Activated CD8-positive, alpha-beta T cell treated with anti-CD3 and anti-CD28 coated beads for 36 hours (primary cell): ENCODE results near the gene EBF3. TPM values are rescaled to one million over a fixed set of nuclear protein-coding genes. Genes with fewer than 3 reads are reported as not detected.

Source experiments
- ATAC-seq: fragments of 200-7000 bp; cut with Tn5 transposase; one replicate; pipeline ENCODE4 v1.10.0; 2021; ENCODE audit warnings: mild to moderate bottlenecking, moderate library complexity
- CTCF ChIA-PET: fragments of 350-600 bp; sonication (Branson Sonifier 250); formaldehyde crosslinking; loops from one replicate; lab custom pipeline; 2021; ENCODE audit warnings: antibody characterized with exemption; lab: Charles Lee
- POLR2A ChIA-PET: fragments of 350-600 bp; sonication (Branson Sonifier 250); formaldehyde crosslinking; loops from one replicate; lab custom pipeline; 2021; ENCODE audit warnings: antibody characterized with exemption; lab: Charles Lee
- DNase-seq: peaks from one replicate; pipeline ENCODE4 v3.0.0-alpha.2; 2020
- H3K27ac Mint-ChIP-seq: one replicate; pipeline ENCODE4 v1.8.0; 2021; ENCODE audit warnings: mild to moderate bottlenecking, mixed read lengths
- H3K27me3 Mint-ChIP-seq: one replicate; pipeline ENCODE4 v1.8.0; 2021; ENCODE audit warnings: mixed read lengths
- H3K36me3 Mint-ChIP-seq: one replicate; pipeline ENCODE4 v1.8.0; 2021; ENCODE audit warnings: low read depth, mixed read lengths
- H3K4me1 Mint-ChIP-seq: one replicate; pipeline ENCODE4 v1.8.0; 2021; ENCODE audit warnings: low read depth, mixed read lengths
- H3K4me3 Mint-ChIP-seq: one replicate; pipeline ENCODE4 v1.8.0; 2021; ENCODE audit warnings: mild to moderate bottlenecking, moderate library complexity, mixed read lengths
- H3K9me3 Mint-ChIP-seq: one replicate; pipeline ENCODE4 v1.8.0; 2021; ENCODE audit warnings: mixed read lengths
- intact Hi-C: fragments of 100-400 bp; cut with micrococcal nuclease; formaldehyde crosslinking; loops from one replicate; pipeline ENCODE4 v1.10.0; 2022
- total RNA-seq, 2 experiments: library from RNA; stranded (reverse); gene quantifications; one replicate each; pipeline ENCODE4 v1.2.3, GENCODE V29; 2021
- TF ChIP-seq, protein P1 (sequence below): fragments of 200-600 bp; IDR thresholded peaks from one replicate; pipeline ENCODE4 v1.8.0; 2022; ENCODE audit warnings: antibody characterized with exemption, mild to moderate bottlenecking

The EBF3 gene
- total RNA-seq, 2 experiments from 2014 or later: not detected

GRCh38 chr10:129945526-129945925, 18.5 kb downstream of the EBF3 start:
- no peak for ATAC-seq
- TF ChIP-seq, protein P1, sequence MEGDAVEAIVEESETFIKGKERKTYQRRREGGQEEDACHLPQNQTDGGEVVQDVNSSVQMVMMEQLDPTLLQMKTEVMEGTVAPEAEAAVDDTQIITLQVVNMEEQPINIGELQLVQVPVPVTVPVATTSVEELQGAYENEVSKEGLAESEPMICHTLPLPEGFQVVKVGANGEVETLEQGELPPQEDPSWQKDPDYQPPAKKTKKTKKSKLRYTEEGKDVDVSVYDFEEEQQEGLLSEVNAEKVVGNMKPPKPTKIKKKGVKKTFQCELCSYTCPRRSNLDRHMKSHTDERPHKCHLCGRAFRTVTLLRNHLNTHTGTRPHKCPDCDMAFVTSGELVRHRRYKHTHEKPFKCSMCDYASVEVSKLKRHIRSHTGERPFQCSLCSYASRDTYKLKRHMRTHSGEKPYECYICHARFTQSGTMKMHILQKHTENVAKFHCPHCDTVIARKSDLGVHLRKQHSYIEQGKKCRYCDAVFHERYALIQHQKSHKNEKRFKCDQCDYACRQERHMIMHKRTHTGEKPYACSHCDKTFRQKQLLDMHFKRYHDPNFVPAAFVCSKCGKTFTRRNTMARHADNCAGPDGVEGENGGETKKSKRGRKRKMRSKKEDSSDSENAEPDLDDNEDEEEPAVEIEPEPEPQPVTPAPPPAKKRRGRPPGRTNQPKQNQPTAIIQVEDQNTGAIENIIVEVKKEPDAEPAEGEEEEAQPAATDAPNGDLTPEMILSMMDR: no peak
- Mint-ChIP-seq H3K27me3 (peaks cover 13% of the 10 kb centered on the region), H3K4me3 (no peak overlapping the region), H3K4me1 (no peaks in the 10 kb centered on the region), H3K9me3 (no peaks in the 10 kb centered on the region), H3K27ac (no peak overlapping the region), H3K36me3 (no peaks in the 10 kb centered on the region)
- DNase-seq: no peak
- intact Hi-C loops: no loop called here
- ChIA-PET CTCF (no interaction called here), POLR2A (no interaction called here)

DNA sequence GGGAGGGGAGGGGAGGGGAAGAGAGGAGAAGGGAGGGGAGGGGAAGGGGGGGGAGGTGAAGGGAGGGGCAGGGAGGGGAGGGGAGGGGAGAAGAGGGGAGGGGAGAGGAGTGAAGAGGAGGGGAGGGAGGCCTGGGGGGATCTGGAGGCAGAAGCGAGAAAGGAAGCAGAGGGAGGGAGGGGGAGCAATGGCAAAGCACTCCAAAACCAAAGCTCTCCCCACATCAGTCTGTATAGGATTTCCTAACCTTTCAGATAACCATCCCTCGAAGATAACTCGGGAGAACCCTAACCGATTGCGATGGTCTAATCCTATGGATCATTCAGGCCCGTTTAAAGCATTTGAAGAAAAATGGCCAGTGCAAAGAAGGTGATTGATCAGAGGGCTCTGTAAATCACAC, 19.0 kb downstream of the EBF3 start:
- POLR2A ChIA-PET: no interaction called here
- no peak for ATAC-seq
- intact Hi-C loops: no loop called here
- Mint-ChIP-seq H3K27me3 (peaks cover 13% of the 10 kb centered on the region), H3K4me1 (no peaks in the 10 kb centered on the region), H3K36me3 (no peaks in the 10 kb centered on the region), H3K27ac (no peak overlapping the region), H3K4me3 (no peak overlapping the region), H3K9me3 (no peaks in the 10 kb centered on the region)
- TF ChIP-seq, protein P1: no peak
- no peak for DNase-seq
- CTCF ChIA-PET: no interaction called here

GRCh38 chr10:129944456-129944855, 19.6 kb downstream of the EBF3 start:
- Mint-ChIP-seq H3K4me1 (no peaks in the 10 kb centered on the region), H3K27me3 (peaks cover 13% of the 10 kb centered on the region), H3K9me3 (no peaks in the 10 kb centered on the region), H3K36me3 (no peaks in the 10 kb centered on the region), H3K4me3 (no peak overlapping the region), H3K27ac (no peak overlapping the region)
- ATAC-seq (no peak), DNase-seq (no peak)
- TF ChIP-seq, protein P1: no peak
- ChIA-PET CTCF (no interaction called here), POLR2A (no interaction called here)
- intact Hi-C loops: no loop called here

GRCh38 chr10:129942936-129943715, 20.9 kb downstream of the EBF3 start:
- peaks cover 9% of the 10 kb centered on the region for H3K27me3 Mint-ChIP-seq
- no peaks in the 10 kb centered on the region for H3K9me3 Mint-ChIP-seq
- ATAC-seq (no peak), DNase-seq (no peak)
- intact Hi-C loops: no loop called here
- ChIA-PET POLR2A (no interaction called here), CTCF (no interaction called here)
- no peaks in the 10 kb centered on the region for H3K4me1 Mint-ChIP-seq
- no peaks in the 10 kb centered on the region for H3K36me3 Mint-ChIP-seq
- no peak overlapping the region for H3K4me3 Mint-ChIP-seq
- TF ChIP-seq, protein P1: no peak
- no peak overlapping the region for H3K27ac Mint-ChIP-seq

DNA sequence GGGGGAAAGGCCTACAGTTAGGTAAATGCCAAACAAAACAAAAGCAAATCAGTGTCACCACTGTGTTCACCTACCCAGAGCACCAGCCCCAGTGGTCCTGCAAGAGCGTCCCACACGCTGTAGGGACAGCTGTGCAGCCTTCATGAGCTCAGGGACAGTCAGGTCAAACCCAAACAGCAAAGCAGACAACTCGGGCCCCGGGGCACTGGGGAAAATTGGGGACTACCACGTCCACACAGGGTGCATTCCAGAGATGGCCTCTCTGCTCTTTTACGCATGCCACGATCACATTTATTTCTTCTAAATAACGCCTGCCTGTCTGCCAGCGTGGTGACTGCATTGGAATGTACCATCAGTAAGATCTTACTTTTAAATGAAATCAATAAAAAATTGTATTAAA, 21.7 kb downstream of the EBF3 start:
- DNase-seq (no peak), ATAC-seq (no peak)
- no peak overlapping the region for H3K4me3 Mint-ChIP-seq
- intact Hi-C loops: no loop called here
- ChIA-PET CTCF (no interaction called here), POLR2A (no interaction called here)
- no peaks in the 10 kb centered on the region for H3K9me3 Mint-ChIP-seq
- H3K27me3 Mint-ChIP-seq: peaks cover 11% of the 10 kb centered on the region
- H3K27ac Mint-ChIP-seq: no peak overlapping the region
- TF ChIP-seq, protein P1: no peak
- H3K4me1 Mint-ChIP-seq: no peaks in the 10 kb centered on the region
- no peaks in the 10 kb centered on the region for H3K36me3 Mint-ChIP-seq
